ENCODE measurements around the gene TIGAR. TPM values are rescaled to one million over a fixed set of nuclear protein-coding genes. Genes with fewer than 3 reads are reported as not detected.

Gene TIGAR
- total and polyA plus RNA-seq, 2 donors (not counting 3 experiments of a cell fraction or from before 2014, with no cell fraction given), result 5.6 to 31.2 TPM

- POLR2A ChIA-PET, result no interaction called here
- Histone ChIP-seq H3K4me2 (ENCODE audit: insufficient read depth, low read length) (no peak overlapping the region), H3K27ac (ENCODE audit: insufficient read depth, low read depth, low read length) (no peak overlapping the region), H4K20me1 (replicated peaks; ENCODE audit: control insufficient read depth, extremely low read depth, insufficient read depth, low read length) (no peaks in the 10 kb centered on the region), H3K36me3 (ENCODE audit: control insufficient read depth in 2 of 2, extremely low read depth in 1 of 2, insufficient read depth in 2 of 2, low read length in 2 of 2) (no peaks in the 10 kb centered on the region), H3K9me3 (replicated peaks; ENCODE audit: control insufficient read depth, insufficient read depth, low read length) (no peaks in the 10 kb centered on the region), H3K79me2 (ENCODE audit: control insufficient read depth, insufficient read depth, low read length) (no peaks in the 10 kb centered on the region), H3K27me3 (ENCODE audit: control insufficient read depth in 2 of 2, insufficient read depth in 2 of 2, low read length in 2 of 2) (peaks cover 37 to 42% of the 10 kb centered on the region in 2 experiments), H3K4me3 (replicated peaks in 1 of 3; ENCODE audit: insufficient read depth in 1 of 3, low read depth in 1 of 3, low read length in 3 of 3) (no peak overlapping the region), H2AFZ (ENCODE audit: low read depth, low read length) (no peak overlapping the region), H3K9me1 (replicated peaks; ENCODE audit: control insufficient read depth, extremely low read depth, insufficient read depth, low read length) (no peaks in the 10 kb centered on the region), H3K9ac (replicated peaks; ENCODE audit: extremely low read depth, insufficient read depth, low read length) (no peak overlapping the region), H3K4me1 (ENCODE audit: control insufficient read depth, extremely low read depth, insufficient read depth, low read length) (peaks cover 3% of the 10 kb centered on the region)
- intact Hi-C loops (cut with micrococcal nuclease), result loop anchor here (1.0 to 10.0 kb wide), 7 partner anchors 171 to 978 kb away; no protein-coding TSS in a partner anchor
- no TSS peak for BruUV-seq (replicated peaks)
- CTCF ChIA-PET, result interaction anchor here (0.8 to 5.9 kb wide), 15 partner anchors 10 to 977 kb away, joined by 3 to 464 read pairs (median 10); partner anchors contain the start of gene PARP11
- dilution Hi-C loops (cut with MboI; ENCODE audit: extremely low pct_ligation_motif_present, low sequenced_read_pairs), result no loop called here
- TF ChIP-seq POLR2AphosphoS5 (IDR thresholded peaks at IDR 0.05; ENCODE audit: insufficient read depth, low read depth, low read length), result no peak
- TF ChIP-seq FOS (IDR thresholded peaks at IDR 0.05; ENCODE audit: borderline replicate concordance, insufficient read depth, low read length), result no peak
- no peak for TF ChIP-seq POLR2A (IDR thresholded peaks at IDR 0.05; ENCODE audit: low read depth, low read length)
- no peak for TF ChIP-seq JUN (IDR thresholded peaks at IDR 0.05; ENCODE audit: borderline replicate concordance, insufficient read depth, insufficient read length, low read depth)
- TF ChIP-seq EZH2 (IDR thresholded peaks at IDR 0.05; ENCODE audit: borderline replicate concordance, low read depth, low read length, severe bottlenecking), result no peak
- TF ChIP-seq, protein P1, sequence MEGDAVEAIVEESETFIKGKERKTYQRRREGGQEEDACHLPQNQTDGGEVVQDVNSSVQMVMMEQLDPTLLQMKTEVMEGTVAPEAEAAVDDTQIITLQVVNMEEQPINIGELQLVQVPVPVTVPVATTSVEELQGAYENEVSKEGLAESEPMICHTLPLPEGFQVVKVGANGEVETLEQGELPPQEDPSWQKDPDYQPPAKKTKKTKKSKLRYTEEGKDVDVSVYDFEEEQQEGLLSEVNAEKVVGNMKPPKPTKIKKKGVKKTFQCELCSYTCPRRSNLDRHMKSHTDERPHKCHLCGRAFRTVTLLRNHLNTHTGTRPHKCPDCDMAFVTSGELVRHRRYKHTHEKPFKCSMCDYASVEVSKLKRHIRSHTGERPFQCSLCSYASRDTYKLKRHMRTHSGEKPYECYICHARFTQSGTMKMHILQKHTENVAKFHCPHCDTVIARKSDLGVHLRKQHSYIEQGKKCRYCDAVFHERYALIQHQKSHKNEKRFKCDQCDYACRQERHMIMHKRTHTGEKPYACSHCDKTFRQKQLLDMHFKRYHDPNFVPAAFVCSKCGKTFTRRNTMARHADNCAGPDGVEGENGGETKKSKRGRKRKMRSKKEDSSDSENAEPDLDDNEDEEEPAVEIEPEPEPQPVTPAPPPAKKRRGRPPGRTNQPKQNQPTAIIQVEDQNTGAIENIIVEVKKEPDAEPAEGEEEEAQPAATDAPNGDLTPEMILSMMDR (IDR thresholded peaks at IDR 0.05; ENCODE audit: extremely low read depth in 1 of 2, insufficient read depth in 1 of 2, low read depth in 1 of 2, low read length in 2 of 2), result no peak
- TF ChIP-seq GATA2 (IDR thresholded peaks at IDR 0.05; ENCODE audit: insufficient read depth, insufficient read length, low read depth, low read length), result no peak
- no peak for TF ChIP-seq MYC (IDR thresholded peaks at IDR 0.05; ENCODE audit: low read depth, low read length)
- TF ChIP-seq MAX (IDR thresholded peaks at IDR 0.05; ENCODE audit: insufficient read depth, insufficient read length), result no peak
- DNase-seq (ENCODE audit: low read depth, low spot score) (no peak), FAIRE-seq (no peak)
Measured at GRCh38 chr12:4277857-4278256, 43.2 kb upstream of the TIGAR start.
